IPS DF 4.7 (cell line): Measurements from ENCODE around the gene WDR36.

Experiments used
- DNase-seq: peaks from one replicate; pipeline ENCODE4 v3.0.0-alpha.2; 2013; ENCODE audit warnings: low spot score; ENCODE audit errors: extremely low read depth

WDR36 gene

GRCh38 chr5:111099058-111099778, 7.1 kb downstream of the WDR36 start:
- DNase-seq = no peak

DNA sequence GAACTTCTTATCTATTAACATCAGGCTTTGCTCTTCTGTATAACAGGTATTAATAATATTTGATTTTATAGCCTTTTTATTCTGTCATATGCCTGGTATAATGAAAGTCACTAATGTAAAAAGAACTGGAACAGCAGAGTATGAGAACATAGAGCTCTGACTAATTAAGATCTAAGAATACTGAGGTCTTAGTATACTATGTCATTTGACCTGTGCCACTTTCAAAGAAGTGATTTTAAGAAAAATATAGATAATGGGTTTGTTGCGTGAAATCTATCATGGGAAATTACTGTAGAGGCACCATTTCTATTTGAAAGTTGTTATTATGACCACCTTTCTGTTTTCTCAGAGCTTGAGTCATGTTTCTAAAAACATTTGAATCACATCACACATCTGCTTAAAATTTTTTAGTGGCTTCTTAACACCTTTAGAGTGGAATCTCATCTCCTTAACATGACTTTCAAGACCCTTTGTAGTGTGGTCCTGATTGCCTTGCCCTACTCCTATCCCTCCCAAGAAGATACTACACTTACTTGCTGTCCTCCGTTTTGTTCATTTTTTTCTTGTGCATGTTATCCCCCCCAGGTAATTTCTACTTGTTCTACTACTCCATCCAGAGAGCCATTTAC, 14.3 kb downstream of the WDR36 start:
- no peak for DNase-seq

- no peak for DNase-seq
Observed at GRCh38 chr5:111107371-111107770, 15.2 kb downstream of the WDR36 start.

- DNase-seq = no peak
Observed at GRCh38 chr5:111111956-111112355, 19.8 kb downstream of the WDR36 start.

- no peak for DNase-seq
Observed at GRCh38 chr5:111113678-111114077, 21.5 kb downstream of the WDR36 start.

GRCh38 chr5:111115229-111115628, 23.1 kb downstream of the WDR36 start:
- DNase-seq = no peak

DNA sequence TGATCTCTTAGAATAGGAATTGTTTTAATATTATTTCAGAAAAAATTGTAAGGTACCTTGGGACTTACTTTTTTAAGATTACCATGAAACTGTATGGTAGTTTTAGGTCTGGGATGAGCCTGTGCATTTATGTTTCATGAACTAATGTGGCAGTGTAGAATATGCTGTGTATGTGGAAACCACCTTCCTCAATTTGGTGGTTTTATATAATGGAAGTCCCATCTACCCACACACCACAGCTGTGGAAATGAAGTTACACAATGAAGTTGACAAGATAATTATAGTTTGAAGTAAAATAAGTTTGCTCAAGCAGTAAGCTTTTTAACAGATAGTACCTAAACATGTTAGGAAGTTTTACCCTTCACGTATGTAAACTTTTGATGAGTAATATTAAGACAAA, 24.4 kb downstream of the WDR36 start:
- DNase-seq = no peak

DNA sequence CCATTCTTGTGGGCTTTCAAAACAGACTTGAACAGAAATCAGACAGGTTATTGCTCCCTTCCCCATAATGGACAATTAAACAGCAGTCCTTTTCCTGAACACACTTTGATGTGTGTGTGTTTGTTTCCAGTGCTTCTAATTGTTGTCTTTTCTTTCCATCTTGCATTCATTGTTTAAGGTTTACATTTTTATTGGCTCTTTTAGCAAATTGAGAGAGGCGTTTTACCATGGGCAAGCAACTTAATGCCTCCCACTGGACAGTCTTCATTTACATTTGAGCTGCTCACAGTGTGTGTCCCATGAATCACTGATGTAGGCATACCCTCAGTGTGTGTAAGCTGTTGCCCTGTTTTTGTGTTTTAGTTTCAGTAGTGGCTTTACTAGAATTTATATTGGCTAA, 25.0 kb downstream of the WDR36 start:
- DNase-seq = no peak

DNA sequence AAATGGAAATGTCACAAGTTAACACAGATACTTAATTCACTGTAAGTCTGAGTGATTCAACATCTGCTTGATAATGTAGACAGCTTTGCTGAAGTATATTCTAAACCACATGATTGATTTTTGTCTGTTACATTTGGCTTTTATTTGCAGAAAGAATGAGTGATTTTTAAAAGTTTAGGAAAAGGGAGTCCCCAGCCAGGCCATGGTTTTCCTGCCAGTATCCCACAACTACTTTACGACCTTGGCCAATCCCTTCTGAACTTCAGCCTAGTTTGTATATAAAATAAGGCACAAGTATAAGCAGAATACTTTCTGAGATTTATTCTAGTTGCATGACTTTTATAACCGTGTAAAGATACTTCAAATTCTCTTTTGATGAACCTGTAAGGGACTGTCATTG, 27.1 kb downstream of the WDR36 start:
- no peak for DNase-seq

GRCh38 chr5:111119856-111120255, 27.7 kb downstream of the WDR36 start:
- DNase-seq = no peak

DNA sequence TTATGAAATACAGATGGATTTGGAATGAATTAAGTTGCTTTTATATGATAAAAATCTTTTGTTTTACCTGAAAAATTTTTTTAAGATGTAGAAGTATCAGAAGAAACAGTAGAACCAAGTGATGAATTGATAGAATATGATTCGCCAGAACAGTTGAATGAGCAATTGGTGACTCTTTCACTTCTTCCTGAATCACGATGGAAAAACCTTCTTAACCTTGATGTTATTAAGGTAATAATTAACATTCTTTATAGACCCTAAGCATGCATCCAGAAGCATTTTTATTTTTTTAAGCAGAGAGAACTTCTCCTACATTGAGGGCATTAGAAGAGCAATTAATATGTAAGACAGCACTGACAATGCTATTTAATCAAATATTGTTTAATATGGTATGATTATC, 28.8 kb downstream of the WDR36 start:
- no peak for DNase-seq

DNA sequence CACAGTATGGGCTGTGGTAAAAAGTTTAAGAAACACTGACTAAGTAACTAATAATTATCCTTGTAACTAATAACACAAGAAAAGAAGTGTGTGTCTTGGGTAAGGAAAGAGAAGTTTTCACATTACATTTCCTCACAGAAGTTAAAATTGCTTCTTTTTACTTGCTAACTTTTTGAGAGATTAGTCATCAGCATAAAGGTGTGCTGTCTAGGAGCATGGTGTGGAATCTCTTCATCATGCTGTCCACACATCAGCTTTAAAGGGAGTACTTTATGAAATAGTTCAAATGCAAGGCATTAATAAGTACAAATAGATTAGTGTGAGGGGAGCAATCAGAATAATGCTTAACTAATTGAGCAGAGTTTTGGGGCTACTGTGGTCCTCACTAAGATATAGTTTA, 29.8 kb downstream of the WDR36 start:
- no peak for DNase-seq

DNA sequence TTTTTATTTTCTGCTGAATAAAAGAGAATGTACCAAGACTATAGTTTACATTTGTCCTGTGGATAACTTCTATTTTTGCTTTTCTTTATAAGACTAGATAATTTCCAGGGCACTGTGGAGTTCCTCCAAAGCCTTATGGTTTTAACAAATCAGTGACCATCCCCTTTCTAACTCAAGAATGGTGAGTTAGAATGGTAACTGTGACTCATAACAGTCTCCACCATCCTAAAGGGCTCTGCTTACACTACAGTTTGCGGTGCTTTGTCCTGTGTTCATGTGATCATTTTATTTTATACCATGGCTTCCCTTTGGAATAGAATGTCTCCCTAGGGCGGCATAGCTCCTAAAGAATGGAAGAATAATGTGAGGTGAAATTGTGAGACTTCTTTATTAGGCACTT, 30.2 kb downstream of the WDR36 start:
- DNase-seq = no peak

DNA sequence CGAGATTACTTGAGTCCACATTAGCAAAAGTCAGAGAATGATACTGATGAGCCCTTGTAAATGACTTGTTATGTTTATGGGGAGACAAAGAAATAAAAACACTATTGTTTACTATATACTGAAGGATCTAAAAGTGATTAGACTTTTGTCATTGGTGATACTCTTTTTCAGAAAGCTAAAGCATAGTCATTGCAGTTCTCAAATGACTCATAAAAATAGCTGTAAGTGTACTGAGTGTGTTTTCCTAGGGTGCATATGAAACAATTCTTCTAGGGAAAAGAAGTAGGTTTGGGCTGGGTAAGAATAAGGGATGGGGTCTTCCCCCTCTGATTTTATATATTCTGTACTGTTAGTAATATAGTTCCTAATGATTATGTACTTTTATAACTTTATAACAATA, 32.6 kb downstream of the WDR36 start:
- no peak for DNase-seq

DNA sequence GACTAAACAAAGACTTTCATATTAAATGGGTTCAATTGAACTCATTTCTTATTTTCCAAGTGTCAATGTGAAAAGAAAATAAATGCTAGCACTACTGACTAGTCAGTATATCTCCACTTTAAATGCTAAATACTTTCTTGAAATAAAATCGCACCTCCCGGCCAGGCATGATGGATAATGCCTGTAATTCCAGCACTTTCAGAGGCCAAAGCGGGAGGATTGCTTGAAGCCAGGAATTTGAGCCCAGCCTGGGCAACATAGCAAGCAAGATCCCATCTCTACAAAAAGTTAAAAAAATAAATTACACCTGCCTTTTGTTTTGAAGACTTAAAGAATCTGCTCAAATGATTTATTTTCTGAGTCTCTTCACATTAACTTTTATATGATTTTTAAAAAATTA, 34.7 kb downstream of the WDR36 start:
- DNase-seq = no peak

DNA sequence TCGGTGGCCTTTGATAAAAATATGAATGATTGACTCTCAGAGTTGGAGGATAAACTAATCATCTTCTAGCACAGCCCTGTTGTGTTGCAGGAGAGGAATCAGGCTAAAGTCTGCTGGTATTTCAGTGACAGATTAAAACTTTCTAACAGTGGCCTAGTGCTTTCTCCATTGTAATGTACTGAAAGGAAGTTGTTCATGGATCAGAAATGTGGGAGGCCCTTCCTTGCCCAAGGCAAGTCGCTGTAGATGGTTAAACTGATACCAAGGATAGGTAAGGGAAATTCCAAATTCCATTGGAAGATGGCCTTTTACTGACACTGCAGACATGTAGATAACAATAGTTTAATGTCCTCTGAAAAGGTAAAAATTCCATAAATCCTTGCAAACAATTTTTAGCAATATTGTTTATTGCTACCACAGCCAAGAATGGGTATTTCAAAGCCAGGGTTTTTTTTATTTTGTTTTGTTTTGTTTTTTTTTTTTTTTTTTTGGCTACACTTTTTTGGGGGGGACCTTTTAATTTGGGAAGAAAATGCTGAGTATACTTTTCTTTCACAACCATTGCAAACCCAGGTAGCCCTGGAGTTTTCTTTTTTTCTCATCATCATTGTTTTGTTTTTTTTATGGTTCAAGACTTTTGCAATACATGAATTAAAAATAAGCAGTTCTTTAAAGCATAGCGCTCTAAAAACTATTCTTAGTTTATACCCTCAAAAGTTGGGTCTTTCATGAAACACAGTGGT, 35.5 kb downstream of the WDR36 start:
- DNase-seq = no peak

DNA sequence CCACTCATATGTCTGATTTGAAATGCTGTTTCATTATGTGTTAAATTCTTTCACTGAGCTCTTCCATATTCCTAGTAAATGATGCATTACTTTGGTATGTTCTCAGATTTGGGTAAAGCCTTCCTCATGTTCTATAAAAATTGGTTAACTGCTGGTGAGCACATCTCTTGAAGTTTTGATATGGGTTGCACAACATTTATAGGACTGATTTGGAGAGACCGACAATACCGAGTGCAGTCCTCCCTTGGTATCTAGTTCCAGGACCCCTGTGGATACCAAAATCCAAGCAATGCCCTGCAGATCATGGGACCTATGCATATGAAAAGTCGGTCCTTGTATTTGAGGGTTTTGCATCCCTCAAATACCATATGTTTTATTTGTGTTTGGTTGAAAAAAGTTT, 37.8 kb downstream of the WDR36 start:
- no peak for DNase-seq

GRCh38 chr5:111131356-111131755, 39.2 kb downstream of the WDR36 start:
- DNase-seq = no peak

- DNase-seq = no peak
Observed at GRCh38 chr5:111132076-111132475, 39.9 kb downstream of the WDR36 start.

DNA sequence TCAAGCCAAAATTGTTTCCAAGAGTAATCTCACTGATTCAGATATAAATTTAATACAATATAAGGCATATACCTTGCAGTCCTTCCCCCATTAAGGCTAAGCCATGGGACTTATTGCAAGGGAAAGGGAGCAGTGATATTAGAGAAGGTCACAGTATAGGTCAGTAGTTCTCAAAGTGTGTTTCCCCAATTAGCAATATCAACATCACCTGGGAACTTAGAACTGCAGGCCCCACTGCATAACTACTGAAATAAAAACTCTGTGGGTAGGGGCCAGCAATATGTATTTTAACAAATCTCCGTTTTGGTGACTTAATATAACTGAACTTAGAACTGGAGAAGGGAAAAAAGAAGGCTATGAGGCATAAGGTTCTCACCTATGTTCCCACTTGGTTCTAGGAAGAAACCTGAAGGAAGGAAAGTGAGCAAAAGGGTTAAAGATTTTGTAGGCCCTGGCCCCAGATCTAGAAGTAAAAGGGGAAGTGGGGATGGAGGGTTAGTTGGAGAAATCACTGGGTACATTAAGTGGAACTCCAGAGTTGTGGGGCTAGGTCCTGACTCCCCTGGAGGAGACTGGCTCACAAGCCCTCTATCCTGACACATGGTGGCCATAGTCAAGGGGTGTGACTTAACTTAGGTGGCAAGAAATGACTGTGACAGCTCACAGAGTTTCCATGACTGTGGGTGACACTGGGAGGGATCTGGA, 40.7 kb downstream of the WDR36 start:
- no peak for DNase-seq

- no peak for DNase-seq
Observed at GRCh38 chr5:111133436-111133751, 41.2 kb downstream of the WDR36 start.

DNA sequence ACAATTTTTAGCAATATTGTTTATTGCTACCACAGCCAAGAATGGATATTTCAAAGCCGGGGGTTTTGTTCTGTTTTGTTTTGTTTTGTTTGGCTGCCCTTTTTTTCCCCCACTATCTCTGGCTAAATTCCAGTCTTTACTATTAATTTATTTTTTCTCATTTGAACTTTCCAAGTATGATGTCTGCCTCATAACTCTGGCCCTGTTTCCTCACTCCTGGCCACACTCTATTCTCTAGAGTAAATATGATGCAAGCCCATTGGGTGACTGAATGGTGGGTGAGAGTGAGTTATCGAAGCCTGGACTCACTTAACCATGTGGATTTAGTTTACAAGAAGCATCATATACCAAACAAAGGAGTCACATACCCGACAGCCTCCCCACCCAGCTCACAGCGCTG, 41.9 kb downstream of the WDR36 start:
- no peak for DNase-seq
